GM12878 (cell line): Measurements from ENCODE around the gene SARS1. TPM values are rescaled to one million over a fixed set of nuclear protein-coding genes. Genes with fewer than 3 reads are reported as not detected.

ENCODE experiments used
- ATAC-seq: fragments of 200-7000 bp; cut with Tn5 transposase; 3 replicates; pipeline ENCODE4 v1.9.1; 2020; ENCODE audit warnings: mild to moderate bottlenecking, moderate library complexity
- BruUV-seq: library from RNA; stranded (reverse); fragments of 400-500 nt; replicated peaks from 2 replicates; lab custom pipeline; 2021; lab: Mats Ljungman, UMichigan
- CTCF ChIA-PET: fragments of 300-600 bp; sonication (Branson Sonifier 250); formaldehyde crosslinking; extraction: SDS; loops from one replicate; lab custom pipeline; 2021; ENCODE audit warnings: inconsistent platforms; lab: Yijun Ruan, JAX
- POLR2A ChIA-PET: fragments of 350-600 bp; formaldehyde crosslinking; extraction: SDS; loops from one replicate; lab custom pipeline; 2021; ENCODE audit warnings: inconsistent platforms; lab: Charles Lee
- RAD21 ChIA-PET: fragments of 300-600 bp; sonication (Branson Sonifier 250); formaldehyde crosslinking; loops from one replicate; lab custom pipeline; 2023; ENCODE audit warnings: antibody characterized with exemption; ENCODE audit not compliant: unreplicated experiment; lab: Charles Lee
- SMC1A ChIA-PET: fragments of 300-600 bp; sonication (Branson Sonifier 250); formaldehyde crosslinking; loops from one replicate; lab custom pipeline; 2023; ENCODE audit not compliant: unreplicated experiment, uncharacterized antibody; lab: Charles Lee
- DNase-seq: peaks from one replicate; pipeline ENCODE4 v3.0.0-alpha.2; 2011; ENCODE audit warnings: low read depth, low spot score
- FAIRE-seq: peaks from 3 replicates; lab custom pipeline; 2011; peaks lifted over from hg19 to GRCh38; lab: Jason Lieb, UNC
- H2AFZ ChIP-seq: 2 replicates; pipeline ENCODE4 v1.6.0; 2011; ENCODE audit warnings: low read depth, low read length, control low read depth; ENCODE audit not compliant: control insufficient read depth
- H3K27ac ChIP-seq: 2 replicates; pipeline ENCODE4 v1.5.1; 2011; ENCODE audit warnings: control low read depth; ENCODE audit not compliant: control insufficient read depth, insufficient read depth
- H3K27me3 ChIP-seq, 2 experiments: replicated peaks in 1 of 2; 2 replicates each; pipeline versions ENCODE4 v1.6.0 to v1.6.1; 2011; ENCODE audit warnings: low read length in 1 of 2; ENCODE audit not compliant: control insufficient read depth in 2 of 2, insufficient read depth in 2 of 2
- H3K36me3 ChIP-seq, 2 experiments: 2 replicates each; pipeline ENCODE4 v1.5.1; 2011; ENCODE audit warnings: low read length in 1 of 2; ENCODE audit not compliant: control insufficient read depth in 2 of 2, insufficient read depth in 2 of 2
- H3K4me1 ChIP-seq: 2 replicates; pipeline ENCODE4 v1.6.1; 2011; ENCODE audit warnings: mild to moderate bottlenecking, low read length, moderate library complexity, mixed read lengths; ENCODE audit not compliant: control insufficient read depth, insufficient read depth
- H3K4me2 ChIP-seq: 2 replicates; pipeline ENCODE4 v1.6.0; 2011; ENCODE audit warnings: control low read depth; ENCODE audit not compliant: control insufficient read depth, insufficient read depth
- H3K4me3 ChIP-seq: fragments of 200-600 bp; sonication (generic); 2 replicates; pipeline ENCODE4 v1.5.1; 2016
- H3K79me2 ChIP-seq: 2 replicates; pipeline ENCODE4 v1.6.0; 2011; ENCODE audit warnings: low read length; ENCODE audit not compliant: control insufficient read depth, insufficient read depth
- H3K9ac ChIP-seq: 2 replicates; pipeline ENCODE4 v1.8.0; 2011; ENCODE audit warnings: low read length, control low read depth, mixed read lengths; ENCODE audit not compliant: control insufficient read depth, insufficient read depth
- H3K9me3 ChIP-seq: replicated peaks from 3 replicates; pipeline ENCODE4 v1.5.1; 2011; ENCODE audit warnings: mild to moderate bottlenecking, low read length; ENCODE audit not compliant: control insufficient read depth, insufficient read depth
- H4K20me1 ChIP-seq: 2 replicates; pipeline ENCODE4 v1.6.0; 2011; ENCODE audit not compliant: control insufficient read depth, insufficient read depth
- BACH1 ChIP-seq: fragments of 450-650 bp; IDR thresholded peaks from 2 replicates; pipeline ENCODE4 v1.6.1; 2017; ENCODE audit warnings: mild to moderate bottlenecking, borderline replicate concordance
- BHLHE40 ChIP-seq, 2 experiments: fragments of 450-650 bp in 1 of 2; IDR thresholded peaks; 2 replicates each; pipeline ENCODE4 v1.6.1; 2011 to 2017; ENCODE audit warnings: low read depth in 2 of 2, borderline replicate concordance in 1 of 2, improper control_type of control experiment in 1 of 2, low read length in 1 of 2, mild to moderate bottlenecking in 1 of 2
- BMI1 ChIP-seq: fragments of 450-650 bp; IDR thresholded peaks from 2 replicates; pipeline ENCODE4 v1.6.1; 2016; ENCODE audit warnings: mild to moderate bottlenecking, moderate library complexity, borderline replicate concordance
- EED ChIP-seq: sonication (generic); IDR thresholded peaks from 2 replicates; pipeline ENCODE4 v1.6.1; 2016; ENCODE audit warnings: antibody characterized with exemption, low read depth
- EP300 ChIP-seq, 2 experiments: fragments of 150-350 bp in 1 of 2; IDR thresholded peaks; 2 replicates each; pipeline ENCODE4 v1.6.1; 2011 to 2012; ENCODE audit warnings: low read depth in 2 of 2, low read length in 2 of 2, borderline replicate concordance in 1 of 2, improper control_type of control experiment in 1 of 2, inconsistent platforms in 1 of 2; ENCODE audit not compliant: control insufficient read depth in 1 of 2
- HCFC1 ChIP-seq: fragments of 150-350 bp; IDR thresholded peaks from 2 replicates; pipeline ENCODE4 v1.6.1; 2014; ENCODE audit warnings: low read length
- IKZF2 ChIP-seq, 2 experiments: fragments of 450-650 bp; IDR thresholded peaks; 2 replicates each; pipeline ENCODE4 v1.6.1; 2017; ENCODE audit warnings: mild to moderate bottlenecking in 2 of 2, moderate library complexity in 2 of 2
- NR2C1 ChIP-seq: fragments of 450-650 bp; IDR thresholded peaks from 2 replicates; pipeline ENCODE4 v1.6.1; 2017; ENCODE audit warnings: antibody characterized with exemption, mild to moderate bottlenecking, moderate library complexity
- NRF1 ChIP-seq: conservative IDR thresholded peaks from 2 replicates; pipeline ENCODE4 v1.6.1; 2011; ENCODE audit warnings: mild to moderate bottlenecking, low read depth, low read length, improper control_type of control experiment
- RCOR1 ChIP-seq: conservative IDR thresholded peaks from 2 replicates; pipeline ENCODE4 v1.6.1; 2012; ENCODE audit warnings: low read depth, low read length, improper control_type of control experiment
- RUNX3 ChIP-seq: IDR thresholded peaks from 2 replicates; pipeline ENCODE4 v1.6.1; 2012; ENCODE audit warnings: low read length, inconsistent platforms
- YY1 ChIP-seq: IDR thresholded peaks from 2 replicates; pipeline ENCODE4 v1.6.1; 2011; ENCODE audit warnings: low read depth, mild to moderate bottlenecking, low read length
- ZNF384 ChIP-seq: IDR thresholded peaks from 2 replicates; pipeline ENCODE4 v1.6.1; 2012; ENCODE audit warnings: low read depth, mild to moderate bottlenecking, low read length, improper control_type of control experiment, borderline replicate concordance
- WGBS: methylation state at CpG from one replicate; pipeline ENCODE4 v1.1.6; 2016; ENCODE audit warnings: low lambda C conversion rate; ENCODE audit not compliant: insufficient replicate concordance, insufficient coverage; ENCODE audit errors: missing lambda C conversion rate; 5-methylcytosine and 5-hydroxymethylcytosine counted together
- in situ Hi-C: fragments of 300-500 bp; cut with MboI; formaldehyde crosslinking; loops from 9 replicates; pipeline ENCODE4 v1.14.3; 2018; ENCODE audit warnings: mixed read lengths
- intact Hi-C: fragments of 100-400 bp; cut with micrococcal nuclease; formaldehyde crosslinking; loops from one replicate; pipeline ENCODE4 v1.14.2; 2022; ENCODE audit not compliant: unreplicated experiment
- polyA plus RNA-seq, 11 experiments: library from polyadenylated mRNA; depleted of rRNA in 4 of 11; unstranded in 6 of 11; stranded (reverse) in 5 of 11; fragments of >200 nt; fragmentation: Nextera tagmentation in 4 of 11; fragmentation: Illumina TruSeq in 1 of 11; extraction: Ambion mirVana in 4 of 11; extraction: Trizol in 1 of 11; gene quantifications; 1 replicate in 1 of 11; 2 replicates in 10 of 11; pipeline versions ENCODE4 v1.2.1 to v1.2.3, GENCODE V29; 2011 to 2016; ENCODE audit warnings: inconsistent platforms in 2 of 11, missing spikeins in 2 of 11, low read depth in 1 of 11
- total RNA-seq, 4 experiments: library from RNA; depleted of rRNA in 3 of 4; stranded (reverse); fragments of >200 nt in 3 of 4; fragmentation: Illumina TruSeq in 1 of 4; extraction: Trizol in 1 of 4; gene quantifications; 2 replicates each; pipeline versions ENCODE4 v1.2.1 to v1.2.3, GENCODE V29; 2013 to 2021
- TF ChIP-seq, protein P1 (sequence below): fragments of 450-650 bp; IDR thresholded peaks from 2 replicates; pipeline ENCODE4 v1.6.1; 2018; ENCODE audit warnings: borderline replicate concordance, mild to moderate bottlenecking; ENCODE audit not compliant: partially characterized antibody
- TF ChIP-seq, protein P2 (sequence below): IDR thresholded peaks from 2 replicates; pipeline ENCODE4 v1.6.1; 2011; ENCODE audit warnings: mild to moderate bottlenecking, low read depth, low read length, moderate library complexity; ENCODE audit not compliant: insufficient replicate concordance

The SARS1 gene
- total and polyA plus RNA-seq, 10 of the 15 experiments (the other 5 are each of a cell fraction or from before 2014, with no cell fraction given): 103 to 202 (median 138) TPM

DNA sequence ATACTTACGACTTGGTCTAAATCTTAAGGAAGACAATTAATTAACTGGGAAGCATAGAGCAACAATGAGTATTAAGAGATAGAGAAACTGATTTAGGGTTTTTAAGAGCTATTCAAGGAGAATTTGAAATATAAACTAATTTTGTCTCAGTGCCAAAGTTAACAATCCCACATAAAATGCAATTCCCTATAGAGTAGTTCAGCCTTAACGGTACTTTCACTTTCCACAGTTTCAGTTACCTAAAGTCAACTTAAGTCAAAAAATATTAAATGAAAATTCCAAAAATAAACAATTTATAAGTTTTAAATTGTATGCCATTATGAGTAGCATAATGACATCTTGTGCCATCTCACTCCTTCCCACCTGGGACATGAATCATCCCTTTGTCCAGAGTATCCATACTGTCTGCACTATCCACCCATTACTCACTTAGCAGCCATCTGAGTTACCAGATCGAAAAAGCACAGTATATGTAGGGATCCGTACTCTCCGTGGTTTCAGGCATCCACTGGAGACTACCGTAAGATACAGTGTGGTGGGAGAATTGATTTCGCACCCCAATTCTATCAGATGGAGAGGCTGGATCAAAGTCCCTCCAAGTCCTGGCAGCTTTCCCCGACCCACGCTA, 4.8 kb upstream of the SARS1 start:
- H3K79me2 ChIP-seq: peaks cover 2% of the 10 kb centered on the region
- POLR2A ChIA-PET: interaction anchor here (1.2 kb wide), 1 partner anchor 8 kb away, joined by 3 read pairs; no protein-coding TSS in a partner anchor
- no peaks in the 10 kb centered on the region for H3K36me3 ChIP-seq
- no peak overlapping the region for H3K4me3 ChIP-seq
- WGBS: 68% methylated on average over 9 of the region's 9 CpGs
- SMC1A ChIA-PET: no interaction called here
- no peak overlapping the region for H3K9ac ChIP-seq
- no peak for TF ChIP-seq NRF1
- no peak for TF ChIP-seq YY1
- TF ChIP-seq, protein P1, sequence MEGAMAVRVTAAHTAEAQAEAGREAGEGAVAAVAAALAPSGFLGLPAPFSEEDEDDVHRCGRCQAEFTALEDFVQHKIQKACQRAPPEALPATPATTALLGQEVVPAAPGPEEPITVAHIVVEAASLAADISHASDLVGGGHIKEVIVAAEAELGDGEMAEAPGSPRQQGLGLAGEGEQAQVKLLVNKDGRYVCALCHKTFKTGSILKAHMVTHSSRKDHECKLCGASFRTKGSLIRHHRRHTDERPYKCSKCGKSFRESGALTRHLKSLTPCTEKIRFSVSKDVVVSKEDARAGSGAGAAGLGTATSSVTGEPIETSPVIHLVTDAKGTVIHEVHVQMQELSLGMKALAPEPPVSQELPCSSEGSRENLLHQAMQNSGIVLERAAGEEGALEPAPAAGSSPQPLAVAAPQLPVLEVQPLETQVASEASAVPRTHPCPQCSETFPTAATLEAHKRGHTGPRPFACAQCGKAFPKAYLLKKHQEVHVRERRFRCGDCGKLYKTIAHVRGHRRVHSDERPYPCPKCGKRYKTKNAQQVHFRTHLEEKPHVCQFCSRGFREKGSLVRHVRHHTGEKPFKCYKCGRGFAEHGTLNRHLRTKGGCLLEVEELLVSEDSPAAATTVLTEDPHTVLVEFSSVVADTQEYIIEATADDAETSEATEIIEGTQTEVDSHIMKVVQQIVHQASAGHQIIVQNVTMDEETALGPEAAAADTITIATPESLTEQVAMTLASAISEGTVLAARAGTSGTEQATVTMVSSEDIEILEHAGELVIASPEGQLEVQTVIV: no peak
- no peak for TF ChIP-seq RUNX3
- TF ChIP-seq EED: no peak
- no peak for TF ChIP-seq EP300 (IDR thresholded peaks at IDR 0.05; ENCODE audit: borderline replicate concordance in 1 of 2, control insufficient read depth in 1 of 2, low read depth in 2 of 2, low read length in 2 of 2)
- no peak for TF ChIP-seq IKZF2 (IDR thresholded peaks at IDR 0.05)
- no peak for TF ChIP-seq HCFC1
- no peak for TF ChIP-seq BMI1
- no peak for TF ChIP-seq RCOR1
- TF ChIP-seq, protein P2, sequence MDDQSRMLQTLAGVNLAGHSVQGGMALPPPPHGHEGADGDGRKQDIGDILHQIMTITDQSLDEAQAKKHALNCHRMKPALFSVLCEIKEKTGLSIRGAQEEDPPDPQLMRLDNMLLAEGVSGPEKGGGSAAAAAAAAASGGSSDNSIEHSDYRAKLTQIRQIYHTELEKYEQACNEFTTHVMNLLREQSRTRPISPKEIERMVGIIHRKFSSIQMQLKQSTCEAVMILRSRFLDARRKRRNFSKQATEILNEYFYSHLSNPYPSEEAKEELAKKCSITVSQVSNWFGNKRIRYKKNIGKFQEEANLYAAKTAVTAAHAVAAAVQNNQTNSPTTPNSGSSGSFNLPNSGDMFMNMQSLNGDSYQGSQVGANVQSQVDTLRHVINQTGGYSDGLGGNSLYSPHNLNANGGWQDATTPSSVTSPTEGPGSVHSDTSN: no peak
- no peak for TF ChIP-seq ZNF384
- no peak for TF ChIP-seq BACH1
- TF ChIP-seq BHLHE40 (IDR thresholded peaks at IDR 0.05; ENCODE audit: borderline replicate concordance in 1 of 2, low read depth in 2 of 2, low read length in 1 of 2): no peak
- no peak for TF ChIP-seq NR2C1
- no peak for FAIRE-seq
- no peak for DNase-seq
- intact Hi-C loops: no loop called here
- no peaks in the 10 kb centered on the region for H3K4me1 ChIP-seq
- no peak overlapping the region for H3K4me2 ChIP-seq
- no peak for ATAC-seq
- in situ Hi-C loops: no loop called here
- no peak overlapping the region for H3K27ac ChIP-seq
- BruUV-seq: no TSS peak
- no peak overlapping the region for H2AFZ ChIP-seq
- H4K20me1 ChIP-seq: no peaks in the 10 kb centered on the region
- no peaks in the 10 kb centered on the region for H3K9me3 ChIP-seq
- CTCF ChIA-PET: interaction anchor here (0.8 to 3.7 kb wide), 3 partner anchors 10 to 15 kb away, joined by 3 to 14 read pairs (median 7); no protein-coding TSS in a partner anchor
- no peaks in the 10 kb centered on the region for H3K27me3 ChIP-seq
- RAD21 ChIA-PET: no interaction called here
